Measurements from ENCODE around the gene SPTB.

- TF ChIP-seq POLR2A (IDR thresholded peaks at IDR 0.05): no peak
- TF ChIP-seq CTCF (IDR thresholded peaks at IDR 0.05 in 4 of 5, conservative IDR thresholded peaks at IDR 0.05 in 1 of 5): no peak
These were observed 126.8 kb downstream of the SPTB start for GRCh38 chr14:64752909-64753308.
